Smooth muscle cell (in vitro differentiated cells): ENCODE measurements around the gene PTPRR. TPM values are rescaled to one million over a fixed set of nuclear protein-coding genes. Genes with fewer than 3 reads are reported as not detected.

Experiments
- DNase-seq: peaks from one replicate; lab custom pipeline; 2025; ENCODE audit not compliant: unreplicated experiment; lab: John Stamatoyannopoulos, UW
- H2AFZ ChIP-seq: fragments of 200-600 bp; sonication (generic); 2 replicates; pipeline ENCODE4 v1.6.0; 2016; ENCODE audit warnings: antibody characterized with exemption, low read depth, mild to moderate bottlenecking
- H3F3A ChIP-seq: fragments of 200-600 bp; sonication (generic); 2 replicates; pipeline ENCODE4 v1.6.0; 2017; ENCODE audit warnings: antibody characterized with exemption, low read depth
- H3K27ac ChIP-seq: fragments of 200-600 bp; sonication (generic); 2 replicates; pipeline ENCODE4 v1.5.1; 2016; ENCODE audit warnings: low read depth, mild to moderate bottlenecking
- H3K27me3 ChIP-seq: fragments of 200-600 bp; sonication (generic); 2 replicates; pipeline ENCODE4 v1.6.1; 2016; ENCODE audit warnings: low read depth, mild to moderate bottlenecking
- H3K36me3 ChIP-seq: fragments of 200-600 bp; sonication (generic); 2 replicates; pipeline ENCODE4 v1.5.1; 2016; ENCODE audit warnings: low read depth
- H3K4me1 ChIP-seq: fragments of 200-600 bp; sonication (generic); 2 replicates; pipeline ENCODE4 v1.5.1; 2016; ENCODE audit warnings: low read depth
- H3K4me2 ChIP-seq: fragments of 200-600 bp; sonication (generic); 2 replicates; pipeline ENCODE4 v1.6.0; 2016; ENCODE audit warnings: mild to moderate bottlenecking
- H3K4me3 ChIP-seq: fragments of 200-600 bp; sonication (generic); 2 replicates; pipeline ENCODE4 v1.5.1; 2016; ENCODE audit warnings: mild to moderate bottlenecking
- H3K79me2 ChIP-seq: fragments of 200-600 bp; sonication (generic); 2 replicates; pipeline ENCODE4 v1.6.0; 2016; ENCODE audit warnings: low read depth, mild to moderate bottlenecking
- H3K9ac ChIP-seq: fragments of 200-600 bp; sonication (generic); 2 replicates; pipeline ENCODE4 v1.6.0; 2016; ENCODE audit warnings: low read depth
- H3K9me3 ChIP-seq: fragments of 200-600 bp; sonication (generic); replicated peaks from 2 replicates; pipeline ENCODE4 v1.5.1; 2016; ENCODE audit warnings: low read depth
- H4K20me1 ChIP-seq: fragments of 200-600 bp; sonication (generic); 2 replicates; pipeline ENCODE4 v1.6.0; 2016; ENCODE audit warnings: low read depth
- WGBS: methylation state at CpG from one replicate; pipeline ENCODE4 v1.1.7; 2016; ENCODE audit warnings: low lambda C conversion rate; 5-methylcytosine and 5-hydroxymethylcytosine counted together
- polyA plus RNA-seq: library from polyadenylated mRNA; unstranded; fragments of >200 nt; fragmentation: Nextera tagmentation; extraction: Ambion mirVana; gene quantifications from 2 replicates; pipeline ENCODE4 v1.2.1, GENCODE V29; 2016
- total RNA-seq: library from RNA; depleted of rRNA; stranded (reverse); fragments of >200 nt; gene quantifications from 2 replicates; pipeline ENCODE4 v1.2.3, GENCODE V29; 2014
- TF ChIP-seq, protein P1 (sequence below): fragments of 200-600 bp; sonication (generic); IDR thresholded peaks from 2 replicates; pipeline ENCODE4 v1.5.1; 2017; ENCODE audit warnings: borderline replicate concordance, mild to moderate bottlenecking, antibody characterized with exemption; ENCODE audit not compliant: insufficient read depth, poor library complexity, severe bottlenecking

Gene PTPRR
- total and polyA plus RNA-seq, 2 experiments from 2014 or later, result 2.8 to 17.8 TPM

GRCh38 chr12:70837026-70837425 is 83.5 kb downstream of the PTPRR start:
- Histone ChIP-seq H3K9me3 (no peaks in the 10 kb centered on the region), H3K27ac (no peak overlapping the region), H3K27me3 (no peaks in the 10 kb centered on the region), H4K20me1 (no peaks in the 10 kb centered on the region), H3K79me2 (no peaks in the 10 kb centered on the region), H3K4me1 (no peaks in the 10 kb centered on the region), H3K4me2 (no peak overlapping the region), H3K9ac (no peak overlapping the region), H3F3A (no peaks in the 10 kb centered on the region), H2AFZ (no peak overlapping the region), H3K4me3 (no peak overlapping the region), H3K36me3 (no peaks in the 10 kb centered on the region)
- no peak for DNase-seq
- TF ChIP-seq, protein P1, sequence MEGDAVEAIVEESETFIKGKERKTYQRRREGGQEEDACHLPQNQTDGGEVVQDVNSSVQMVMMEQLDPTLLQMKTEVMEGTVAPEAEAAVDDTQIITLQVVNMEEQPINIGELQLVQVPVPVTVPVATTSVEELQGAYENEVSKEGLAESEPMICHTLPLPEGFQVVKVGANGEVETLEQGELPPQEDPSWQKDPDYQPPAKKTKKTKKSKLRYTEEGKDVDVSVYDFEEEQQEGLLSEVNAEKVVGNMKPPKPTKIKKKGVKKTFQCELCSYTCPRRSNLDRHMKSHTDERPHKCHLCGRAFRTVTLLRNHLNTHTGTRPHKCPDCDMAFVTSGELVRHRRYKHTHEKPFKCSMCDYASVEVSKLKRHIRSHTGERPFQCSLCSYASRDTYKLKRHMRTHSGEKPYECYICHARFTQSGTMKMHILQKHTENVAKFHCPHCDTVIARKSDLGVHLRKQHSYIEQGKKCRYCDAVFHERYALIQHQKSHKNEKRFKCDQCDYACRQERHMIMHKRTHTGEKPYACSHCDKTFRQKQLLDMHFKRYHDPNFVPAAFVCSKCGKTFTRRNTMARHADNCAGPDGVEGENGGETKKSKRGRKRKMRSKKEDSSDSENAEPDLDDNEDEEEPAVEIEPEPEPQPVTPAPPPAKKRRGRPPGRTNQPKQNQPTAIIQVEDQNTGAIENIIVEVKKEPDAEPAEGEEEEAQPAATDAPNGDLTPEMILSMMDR, result no peak

DNA sequence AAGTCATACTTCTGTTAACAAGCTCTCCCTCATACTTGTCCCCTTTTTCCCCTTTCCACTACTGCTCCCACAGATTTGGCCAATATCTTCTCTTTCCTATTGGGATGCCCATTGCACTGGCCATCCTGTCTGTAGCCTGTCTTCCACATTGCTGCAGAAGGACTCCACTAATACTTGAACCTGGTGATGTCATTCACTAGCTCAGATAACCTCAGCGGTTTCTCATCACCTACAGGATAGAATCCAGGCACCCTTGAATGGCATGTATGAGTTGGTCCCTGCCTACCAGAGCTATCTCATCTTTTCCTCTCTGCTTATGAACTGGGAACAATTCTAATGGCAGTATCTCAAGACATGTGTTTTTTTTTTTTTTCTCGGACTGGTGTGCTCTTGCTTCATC is 84.6 kb downstream of the PTPRR start:
- Histone ChIP-seq H4K20me1 (no peaks in the 10 kb centered on the region), H3K4me1 (no peaks in the 10 kb centered on the region), H3K4me2 (no peak overlapping the region), H3K9me3 (no peaks in the 10 kb centered on the region), H3K4me3 (no peak overlapping the region), H2AFZ (no peak overlapping the region), H3K79me2 (no peaks in the 10 kb centered on the region), H3K36me3 (no peaks in the 10 kb centered on the region), H3K27me3 (no peaks in the 10 kb centered on the region), H3K27ac (no peak overlapping the region), H3F3A (no peaks in the 10 kb centered on the region), H3K9ac (no peak overlapping the region)
- DNase-seq, result no peak
- WGBS, result 72% methylated on average over 2 of the region's 2 CpGs
- TF ChIP-seq, protein P1, result no peak

GRCh38 chr12:70831543-70831942 is 89.0 kb downstream of the PTPRR start:
- DNase-seq, result no peak
- 43% methylated on average over 2 of the region's 2 CpGs for WGBS
- no peaks in the 10 kb centered on the region for H3K27me3 ChIP-seq
- no peaks in the 10 kb centered on the region for H3K79me2 ChIP-seq
- no peak overlapping the region for H2AFZ ChIP-seq
- H4K20me1 ChIP-seq, result no peaks in the 10 kb centered on the region
- peak overlapping the region; percentile 2 for H3K27ac ChIP-seq
- H3K4me2 ChIP-seq, result peak overlapping the region; percentile 39
- no peaks in the 10 kb centered on the region for H3K9me3 ChIP-seq
- no peak overlapping the region for H3K9ac ChIP-seq
- no peak overlapping the region for H3K4me3 ChIP-seq
- H3F3A ChIP-seq, result no peaks in the 10 kb centered on the region
- H3K36me3 ChIP-seq, result no peaks in the 10 kb centered on the region
- H3K4me1 ChIP-seq, result no peaks in the 10 kb centered on the region
- TF ChIP-seq, protein P1, result no peak

DNA sequence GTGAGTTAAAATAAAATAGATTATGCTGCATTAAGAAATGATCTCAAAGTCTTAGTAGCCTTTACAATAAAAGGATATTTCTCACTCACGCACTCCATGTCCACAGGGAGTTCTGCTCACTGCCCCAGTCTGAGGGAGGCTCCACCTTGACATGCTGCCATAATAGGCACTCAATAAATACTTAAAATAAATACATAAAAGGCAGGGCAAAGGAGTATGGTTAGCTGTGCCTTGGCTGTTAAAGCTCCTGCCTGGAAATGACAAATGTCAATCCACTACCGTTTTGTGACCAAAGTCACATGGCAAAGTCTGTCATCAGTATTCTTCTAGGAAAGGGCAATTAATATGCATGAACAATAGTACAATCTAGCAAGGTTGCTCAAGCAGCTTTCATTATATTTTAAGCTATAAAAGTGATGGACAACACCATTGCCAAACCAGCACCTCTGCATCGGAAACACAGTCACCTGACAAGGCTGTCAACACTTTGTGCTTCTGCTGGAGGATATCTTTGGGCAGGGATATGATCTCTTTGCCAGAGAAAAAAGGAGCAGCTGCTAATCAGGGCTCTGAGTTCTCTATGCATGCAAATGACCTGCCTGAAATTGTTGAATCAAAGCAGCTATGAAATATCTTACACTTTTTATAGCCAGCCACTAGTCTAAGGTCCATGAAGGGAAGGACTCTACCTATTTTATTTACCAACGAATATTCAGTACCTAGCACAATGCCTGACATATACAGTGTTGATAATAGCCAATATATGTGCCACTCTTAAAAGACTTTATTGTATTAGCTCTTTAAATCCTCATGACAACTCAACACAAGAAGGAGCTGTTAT is 90.1 kb downstream of the PTPRR start:
- no peaks in the 10 kb centered on the region for H3K79me2 ChIP-seq
- DNase-seq, result no peak
- no peak overlapping the region for H3K4me3 ChIP-seq
- TF ChIP-seq, protein P1, result no peak
- H3K9me3 ChIP-seq, result no peaks in the 10 kb centered on the region
- H3F3A ChIP-seq, result no peaks in the 10 kb centered on the region
- no peak overlapping the region for H3K9ac ChIP-seq
- H2AFZ ChIP-seq, result no peak overlapping the region
- no peaks in the 10 kb centered on the region for H3K36me3 ChIP-seq
- no peak overlapping the region for H3K27ac ChIP-seq
- H4K20me1 ChIP-seq, result no peaks in the 10 kb centered on the region
- H3K4me2 ChIP-seq, result no peak overlapping the region
- WGBS, result 87% methylated on average over 4 of the region's 4 CpGs
- H3K27me3 ChIP-seq, result no peaks in the 10 kb centered on the region
- no peaks in the 10 kb centered on the region for H3K4me1 ChIP-seq
